ENCODE data around the gene TSFM.
A peak's percentile ranks its signal among the peaks of the same experiment; 100 is the strongest.

The TSFM gene

GRCh38 chr12:57750561-57751431 lies 31.8 kb upstream of the TSFM start:
- H3K9me3 ChIP-seq (ENCODE audit: control insufficient read depth, insufficient read depth, low read depth, low read length): no peaks in the 10 kb centered on the region
- peak overlapping the region; percentile 84 for H3K27ac ChIP-seq (ENCODE audit: extremely low read depth, low read depth, low read length)
- peak overlapping the region; percentile 83 for H3K4me3 ChIP-seq (ENCODE audit: low read depth, low read length)
- peaks cover 16% of the 10 kb centered on the region for H3K4me1 ChIP-seq (ENCODE audit: control insufficient read depth, insufficient read depth, low read length)
- TF ChIP-seq PRDM6 (tag by site-specific recombination; IDR thresholded peaks at IDR 0.05) (no peak), GLIS1 (tag by site-specific recombination; IDR thresholded peaks at IDR 0.05) (no peak), ZXDB (tag by site-specific recombination; IDR thresholded peaks at IDR 0.05) (no peak)
- H3K36me3 ChIP-seq (ENCODE audit: control insufficient read depth in 2 of 2, insufficient read depth in 1 of 2, low read length in 2 of 2): peaks cover 17 to 56% of the 10 kb centered on the region in 2 experiments
- POLR2A ChIA-PET: no interaction called here
- CTCF ChIA-PET: interaction anchor here (1.1 to 1.8 kb wide), 3 partner anchors 9 to 167 kb away, joined by 3 to 6 read pairs (median 4); no protein-coding TSS in a partner anchor

- ChIA-PET POLR2A (interaction anchor here (0.7 to 1.2 kb wide), 4 partner anchors 15 to 293 kb away, joined by 3 to 4 read pairs (median 4); partner anchors contain the start of genes DDIT3 and TSFM), CTCF (interaction anchor here (0.6 to 1.8 kb wide), 2 partner anchors 15 to 25 kb away, joined by 3 to 6 read pairs; no protein-coding TSS in a partner anchor)
- peaks cover 17 to 50% of the 10 kb centered on the region in 2 experiments for H3K36me3 ChIP-seq (ENCODE audit: control insufficient read depth in 2 of 2, insufficient read depth in 1 of 2, low read length in 2 of 2)
- no peaks in the 10 kb centered on the region for H3K9me3 ChIP-seq (ENCODE audit: control insufficient read depth, insufficient read depth, low read depth, low read length)
- H3K4me1 ChIP-seq (ENCODE audit: control insufficient read depth, insufficient read depth, low read length): peaks cover 16% of the 10 kb centered on the region
- peak overlapping the region; percentile 84 for H3K27ac ChIP-seq (ENCODE audit: extremely low read depth, low read depth, low read length)
- TF ChIP-seq PRDM10 (tag by site-specific recombination; IDR thresholded peaks at IDR 0.05) (0 out of 2 replicates have a peak, but pooled peaks have one; percentile 26), ZBTB21 (tag by site-specific recombination; IDR thresholded peaks at IDR 0.05) (no peak), CTCF (tag by site-specific recombination; IDR thresholded peaks at IDR 0.05) (peak; percentile 4; the same call in 1 of the 2 replicates), ZNF777 (tag by site-specific recombination; IDR thresholded peaks at IDR 0.05; ENCODE audit: borderline replicate concordance) (no peak), ZNF16 (tag by site-specific recombination; IDR thresholded peaks at IDR 0.05; ENCODE audit: low read depth) (no peak)
- peak overlapping the region; percentile 83 for H3K4me3 ChIP-seq (ENCODE audit: low read depth, low read length)
These were observed 31.2 kb upstream of the TSFM start for GRCh38 chr12:57751432-57751787.

GRCh38 chr12:57751788-57752667 lies 30.6 kb upstream of the TSFM start, which contains the start of gene CDK4:
Gene CDK4, minus strand, starts transcription at chr12:57752310. Its CDS starts 593 bp downstream, at chr12:57751717.
- ChIA-PET CTCF (interaction anchor here (0.6 to 0.7 kb wide), 2 partner anchors 9 to 15 kb away, joined by 3 to 5 read pairs; no protein-coding TSS in a partner anchor), POLR2A (interaction anchor here (0.7 to 1.2 kb wide), 7 partner anchors 14 to 293 kb away, joined by 3 to 6 read pairs (median 3); partner anchors contain the start of genes DDIT3, EEF1AKMT3, METTL1 and TSFM)
- Histone ChIP-seq H3K27ac (ENCODE audit: extremely low read depth, low read depth, low read length) (peak within 1 kb of the TSS; percentile 84), H3K36me3 (ENCODE audit: control insufficient read depth in 2 of 2, insufficient read depth in 1 of 2, low read length in 2 of 2) (peaks cover 17 to 48% of the 10 kb centered on the region in 2 experiments), H3K4me3 (ENCODE audit: low read depth, low read length) (peak within 1 kb of the TSS; percentile 83), H3K4me1 (ENCODE audit: control insufficient read depth, insufficient read depth, low read length) (peaks cover 16% of the 10 kb centered on the region), H3K9me3 (ENCODE audit: control insufficient read depth, insufficient read depth, low read depth, low read length) (no peaks in the 10 kb centered on the region)
- TF ChIP-seq ZNF169 (tag by site-specific recombination; IDR thresholded peaks at IDR 0.05): no peak
- no peak for TF ChIP-seq ZNF596 (tag by site-specific recombination; IDR thresholded peaks at IDR 0.05)
- TF ChIP-seq ZNF146 (tag by site-specific recombination; IDR thresholded peaks at IDR 0.05): no peak
- TF ChIP-seq GLIS1 (tag by site-specific recombination; IDR thresholded peaks at IDR 0.05): peak; percentile 99
- TF ChIP-seq ZBTB6 (tag by site-specific recombination; IDR thresholded peaks at IDR 0.05): 0 out of 2 replicates have a peak, but pooled peaks have one; percentile 26
- no peak for TF ChIP-seq ZNF132 (tag by site-specific recombination; IDR thresholded peaks at IDR 0.05; ENCODE audit: borderline replicate concordance)

All from HEK293 (cell line).